ENCODE data around the gene ARSG.
A peak's percentile ranks its signal among the peaks of the same experiment; 100 is the strongest.

Gene ARSG

GRCh38 chr17:68456339-68457167 is 165.3 kb downstream of the ARSG start:
- DNase-seq: peak; percentile 41

- peak; percentile 54 for DNase-seq
Observed at GRCh38 chr17:68457168-68457538, 165.9 kb downstream of the ARSG start, which contains the start of gene WIPI1. WIPI1 (minus strand) TSS chr17:68457496; CDS start chr17:68457421, 75 bp downstream.

- peak; percentile 97 for DNase-seq
Observed at GRCh38 chr17:68457539-68458259, 166.4 kb downstream of the ARSG start.

- no peak for DNase-seq
Observed at GRCh38 chr17:68458260-68459036, 167.2 kb downstream of the ARSG start.

- DNase-seq: peak; percentile 63
Observed at GRCh38 chr17:68459037-68459639, 167.8 kb downstream of the ARSG start.

GRCh38 chr17:68460146-68460545 is 168.9 kb downstream of the ARSG start:
- DNase-seq: no peak

- DNase-seq: no peak
Observed at GRCh38 chr17:68460715-68461114, 169.4 kb downstream of the ARSG start.

GRCh38 chr17:68461122-68461539 is 169.8 kb downstream of the ARSG start:
- peak; percentile 38 for DNase-seq

GRCh38 chr17:68461589-68461988 is 170.3 kb downstream of the ARSG start:
- peak; percentile 78 for DNase-seq

GRCh38 chr17:68462381-68463210 is 171.3 kb downstream of the ARSG start:
- DNase-seq: peak; percentile 94

- no peak for DNase-seq
Observed at GRCh38 chr17:68463211-68464019, 172.1 kb downstream of the ARSG start.

GRCh38 chr17:68468334-68468733 is 177.0 kb downstream of the ARSG start:
- DNase-seq: no peak

GRCh38 chr17:68468788-68469187 is 177.5 kb downstream of the ARSG start:
- DNase-seq: no peak

All from hematopoietic multipotent progenitor cell treated with erythropoietin and hydrocortisone succinate and interleukin-3 and kit ligand, for 8 days (in vitro differentiated cells).